Measurements from ENCODE around the gene DDX59. TPM values are rescaled to one million over a fixed set of nuclear protein-coding genes. Genes with fewer than 3 reads are reported as not detected.

Gene DDX59
- total RNA-seq, 4 donors from 2014 or later = 15.1 to 30.4 (median 18.5) TPM

DNA sequence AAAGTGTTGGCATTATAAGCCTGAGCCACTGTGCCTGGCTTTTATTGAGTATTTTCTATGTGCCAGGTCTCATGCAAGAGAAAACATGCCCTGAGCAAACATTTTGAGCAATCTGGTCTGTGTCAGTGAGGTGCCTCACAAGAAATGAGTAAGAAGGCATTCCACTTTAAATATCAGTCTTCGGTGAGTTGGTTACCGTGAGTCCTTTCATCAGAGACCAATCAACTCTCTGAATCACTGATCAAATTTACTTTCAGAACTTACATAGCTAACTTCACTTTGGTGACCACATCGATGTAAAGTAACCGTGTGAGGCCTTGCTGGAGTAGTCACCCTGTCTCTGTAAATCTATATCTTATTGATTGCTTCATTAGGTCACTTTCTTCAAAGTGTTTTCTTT lies 14.3 kb upstream of the DDX59 start:
- DNase-seq (ENCODE audit: low spot score) (no peak), ATAC-seq (ENCODE audit: low FRiP score) (no peak)
- TF ChIP-seq, protein P1, sequence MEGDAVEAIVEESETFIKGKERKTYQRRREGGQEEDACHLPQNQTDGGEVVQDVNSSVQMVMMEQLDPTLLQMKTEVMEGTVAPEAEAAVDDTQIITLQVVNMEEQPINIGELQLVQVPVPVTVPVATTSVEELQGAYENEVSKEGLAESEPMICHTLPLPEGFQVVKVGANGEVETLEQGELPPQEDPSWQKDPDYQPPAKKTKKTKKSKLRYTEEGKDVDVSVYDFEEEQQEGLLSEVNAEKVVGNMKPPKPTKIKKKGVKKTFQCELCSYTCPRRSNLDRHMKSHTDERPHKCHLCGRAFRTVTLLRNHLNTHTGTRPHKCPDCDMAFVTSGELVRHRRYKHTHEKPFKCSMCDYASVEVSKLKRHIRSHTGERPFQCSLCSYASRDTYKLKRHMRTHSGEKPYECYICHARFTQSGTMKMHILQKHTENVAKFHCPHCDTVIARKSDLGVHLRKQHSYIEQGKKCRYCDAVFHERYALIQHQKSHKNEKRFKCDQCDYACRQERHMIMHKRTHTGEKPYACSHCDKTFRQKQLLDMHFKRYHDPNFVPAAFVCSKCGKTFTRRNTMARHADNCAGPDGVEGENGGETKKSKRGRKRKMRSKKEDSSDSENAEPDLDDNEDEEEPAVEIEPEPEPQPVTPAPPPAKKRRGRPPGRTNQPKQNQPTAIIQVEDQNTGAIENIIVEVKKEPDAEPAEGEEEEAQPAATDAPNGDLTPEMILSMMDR (IDR thresholded peaks at IDR 0.05) = no peak

DNA sequence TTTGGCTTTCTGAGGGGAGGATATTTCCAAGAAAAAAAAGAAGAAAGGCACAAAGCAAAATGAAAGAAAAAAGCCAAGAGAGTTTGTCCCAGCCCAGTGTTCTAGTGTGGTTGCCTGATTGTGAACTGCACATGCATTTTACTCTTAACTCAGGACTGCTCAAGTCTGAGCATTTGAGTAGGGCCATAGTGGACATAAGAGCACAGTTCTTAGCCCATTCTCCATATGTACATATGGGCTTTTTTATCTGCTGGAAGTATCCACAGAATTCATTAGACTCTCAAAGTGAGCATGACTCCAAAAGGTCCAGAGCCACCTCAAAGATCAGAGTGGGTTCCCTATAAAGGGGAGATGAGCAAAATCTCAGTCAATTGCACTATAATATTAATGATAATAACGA lies 13.6 kb upstream of the DDX59 start:
- ATAC-seq (ENCODE audit: low FRiP score) (no peak), DNase-seq (ENCODE audit: low spot score) (no peak)
- TF ChIP-seq, protein P1 (IDR thresholded peaks at IDR 0.05) = no peak

DNA sequence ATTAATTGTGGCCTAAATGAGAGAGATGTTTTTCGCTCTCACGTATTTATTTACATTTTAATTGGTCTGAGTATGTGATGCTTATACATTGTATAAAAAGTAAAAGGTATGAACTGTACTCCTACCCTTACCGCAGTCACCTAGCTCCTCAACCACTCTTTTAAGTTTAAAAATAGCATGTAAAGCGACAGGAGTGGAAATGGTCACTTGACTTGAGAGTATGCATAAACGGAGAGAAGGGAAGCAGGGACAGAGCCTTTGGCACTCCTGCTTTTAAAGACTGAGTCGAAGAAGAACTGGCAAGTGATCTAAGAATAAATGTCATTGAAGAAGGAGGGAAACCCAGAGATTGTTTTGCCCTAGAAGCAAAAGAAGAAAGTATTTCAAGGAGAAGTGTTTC lies 11.5 kb upstream of the DDX59 start:
- ATAC-seq (ENCODE audit: low FRiP score) (no peak), DNase-seq (ENCODE audit: low spot score) (no peak)

DNA sequence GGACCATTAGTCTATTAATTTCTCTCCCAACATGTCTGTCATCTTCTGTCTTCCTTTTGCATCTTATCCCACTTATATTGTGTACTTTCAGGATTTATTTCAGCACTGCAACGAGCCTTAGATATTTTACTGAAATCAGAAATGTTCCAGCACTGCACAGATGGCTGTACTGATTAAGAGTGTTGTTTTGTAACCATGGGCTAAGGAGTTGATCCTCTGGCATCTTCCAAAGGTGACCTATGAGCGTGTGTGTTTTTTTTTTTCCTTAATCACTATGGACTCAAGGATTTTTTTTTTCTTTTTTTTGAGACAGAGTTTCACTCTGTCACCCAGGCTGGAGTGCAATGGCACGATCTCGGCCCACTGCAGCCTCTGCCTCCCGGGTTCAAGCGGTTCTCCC lies 7.1 kb upstream of the DDX59 start:
- DNase-seq (ENCODE audit: low spot score) = no peak
- TF ChIP-seq, protein P1 (IDR thresholded peaks at IDR 0.05) = no peak
- no peak for ATAC-seq (ENCODE audit: low FRiP score)

More for the DNA sequence above, 11.5 kb upstream of the DDX59 start:
- TF ChIP-seq, protein P1 (IDR thresholded peaks at IDR 0.05) = no peak

GRCh38 chr1:200675588-200675852 lies 5.8 kb upstream of the DDX59 start:
- ATAC-seq (ENCODE audit: low FRiP score) (no peak), DNase-seq (ENCODE audit: low spot score) (no peak)
- TF ChIP-seq, protein P1 (IDR thresholded peaks at IDR 0.05) = no peak

DNA sequence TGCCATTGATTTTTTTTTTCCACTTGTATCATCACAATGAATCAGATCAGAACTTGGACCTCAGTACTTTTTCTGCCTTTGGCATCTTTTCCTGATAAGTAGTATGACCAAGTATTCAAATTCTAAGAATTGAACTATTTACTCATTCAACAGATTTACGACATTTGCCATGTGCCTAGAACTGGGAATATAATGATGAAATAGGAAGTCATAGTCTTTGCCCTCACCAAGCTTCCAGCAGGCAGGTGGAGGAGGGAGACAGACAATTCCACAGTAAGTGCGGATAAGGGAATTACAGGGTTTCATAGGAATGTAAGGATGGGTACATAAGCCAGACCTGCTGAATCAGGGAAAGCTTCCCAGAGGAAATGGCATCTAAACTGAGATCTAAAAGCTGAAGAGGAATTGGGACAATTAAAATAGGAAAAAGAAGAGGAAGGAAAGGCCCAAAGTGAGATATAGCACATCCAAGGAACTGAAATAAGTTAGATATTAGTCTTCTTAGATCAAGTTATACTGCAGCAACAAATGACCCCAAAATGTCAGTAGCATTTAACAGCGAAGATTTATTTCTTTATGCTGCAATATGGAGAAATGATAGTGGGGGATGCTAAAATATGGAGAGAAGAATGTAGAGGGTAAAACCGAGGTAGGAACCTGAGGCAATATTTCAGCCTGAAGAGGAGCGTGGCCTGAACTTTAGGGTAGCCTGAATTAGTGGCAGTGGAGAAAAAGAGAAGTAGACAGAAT lies 5.3 kb upstream of the DDX59 start:
- DNase-seq (ENCODE audit: low spot score) (no peak), ATAC-seq (ENCODE audit: low FRiP score) (no peak)
- TF ChIP-seq, protein P1 (IDR thresholded peaks at IDR 0.05) = no peak

All from omental fat pad (tissue), 4 donors.